Mesothelial cell of epicardium (in vitro differentiated cells): Measurements from ENCODE around the gene PDE7B. TPM values are rescaled to one million over a fixed set of nuclear protein-coding genes. Genes with fewer than 3 reads are reported as not detected.

Experiments used
- DNase-seq, 2 experiments: peaks; one replicate each; pipeline ENCODE4 v3.0.0; 2021; ENCODE audit warnings: low spot score in 2 of 2; ENCODE audit not compliant: unreplicated experiment in 2 of 2
- H3K27ac Mint-ChIP-seq: 2 replicates; pipeline ENCODE4 v1.8.0; 2021; ENCODE audit warnings: mixed read lengths
- H3K27me3 Mint-ChIP-seq: 2 replicates; pipeline ENCODE4 v1.8.0; 2021; ENCODE audit warnings: low read depth, mixed read lengths
- H3K36me3 Mint-ChIP-seq: 2 replicates; pipeline ENCODE4 v1.8.0; 2021; ENCODE audit warnings: mixed read lengths
- H3K4me1 Mint-ChIP-seq: 2 replicates; pipeline ENCODE4 v1.8.0; 2021; ENCODE audit warnings: mixed read lengths
- H3K4me3 Mint-ChIP-seq: 2 replicates; pipeline ENCODE4 v1.8.0; 2021; ENCODE audit warnings: mild to moderate bottlenecking, moderate library complexity, mixed read lengths
- H3K9me3 Mint-ChIP-seq: 2 replicates; pipeline ENCODE4 v1.8.0; 2021; ENCODE audit warnings: mixed read lengths
- CTCF ChIP-seq: fragments of 200-600 bp; sonication (generic); IDR thresholded peaks from one replicate; pipeline ENCODE4 v1.5.0; 2021; ENCODE audit warnings: antibody characterized with exemption; ENCODE audit not compliant: unreplicated experiment
- total RNA-seq: library from RNA; stranded (reverse); gene quantifications from 3 replicates; pipeline ENCODE4 v1.2.1, GENCODE V29; 2021

The PDE7B gene
- total RNA-seq, 1 donor from 2014 or later: 18.2 TPM

- Mint-ChIP-seq H3K36me3 (peaks cover 16% of the 10 kb centered on the region), H3K4me1 (peaks cover 27% of the 10 kb centered on the region), H3K27me3 (no peaks in the 10 kb centered on the region), H3K27ac (peak overlapping the region; percentile 25), H3K4me3 (no peak overlapping the region), H3K9me3 (peaks cover 10% of the 10 kb centered on the region)
- no peak for TF ChIP-seq CTCF
- no peak for DNase-seq
These were observed 239.4 kb downstream of the PDE7B start for GRCh38 chr6:136090929-136091328.

GRCh38 chr6:136092897-136093296 is 241.4 kb downstream of the PDE7B start:
- Mint-ChIP-seq H3K27ac (no peak overlapping the region), H3K27me3 (no peaks in the 10 kb centered on the region), H3K4me1 (peaks cover 27% of the 10 kb centered on the region), H3K36me3 (peaks cover 16% of the 10 kb centered on the region), H3K4me3 (no peak overlapping the region), H3K9me3 (peaks cover 10% of the 10 kb centered on the region)
- TF ChIP-seq CTCF: no peak
- DNase-seq: no peak

GRCh38 chr6:136093835-136094234 is 242.3 kb downstream of the PDE7B start:
- TF ChIP-seq CTCF: no peak
- Mint-ChIP-seq H3K36me3 (peaks cover 16% of the 10 kb centered on the region), H3K27ac (no peak overlapping the region), H3K4me1 (peaks cover 21% of the 10 kb centered on the region), H3K27me3 (no peaks in the 10 kb centered on the region), H3K4me3 (no peak overlapping the region), H3K9me3 (peaks cover 10% of the 10 kb centered on the region)
- DNase-seq: no peak

GRCh38 chr6:136094812-136095211 is 243.3 kb downstream of the PDE7B start:
- H3K36me3 Mint-ChIP-seq: peaks cover 16% of the 10 kb centered on the region
- DNase-seq: no peak
- TF ChIP-seq CTCF: no peak
- no peak overlapping the region for H3K27ac Mint-ChIP-seq
- H3K9me3 Mint-ChIP-seq: peaks cover 10% of the 10 kb centered on the region
- H3K4me3 Mint-ChIP-seq: no peak overlapping the region
- H3K27me3 Mint-ChIP-seq: no peaks in the 10 kb centered on the region
- peaks cover 17% of the 10 kb centered on the region for H3K4me1 Mint-ChIP-seq

GRCh38 chr6:136095986-136096385 is 244.5 kb downstream of the PDE7B start:
- Mint-ChIP-seq H3K27me3 (no peaks in the 10 kb centered on the region), H3K27ac (no peak overlapping the region), H3K9me3 (peaks cover 10% of the 10 kb centered on the region), H3K4me3 (no peak overlapping the region), H3K4me1 (peaks cover 12% of the 10 kb centered on the region), H3K36me3 (peaks cover 16% of the 10 kb centered on the region)
- DNase-seq: no peak
- TF ChIP-seq CTCF: no peak

- Mint-ChIP-seq H3K27ac (peak overlapping the region; percentile 94), H3K27me3 (no peaks in the 10 kb centered on the region), H3K4me3 (no peak overlapping the region), H3K9me3 (no peaks in the 10 kb centered on the region), H3K4me1 (peaks cover 57% of the 10 kb centered on the region), H3K36me3 (no peaks in the 10 kb centered on the region)
- no peak for DNase-seq
- TF ChIP-seq CTCF: no peak
These were observed 251.6 kb downstream of the PDE7B start for GRCh38 chr6:136102991-136103688.
